Measurements from ENCODE around the gene ZNF513.

DNA sequence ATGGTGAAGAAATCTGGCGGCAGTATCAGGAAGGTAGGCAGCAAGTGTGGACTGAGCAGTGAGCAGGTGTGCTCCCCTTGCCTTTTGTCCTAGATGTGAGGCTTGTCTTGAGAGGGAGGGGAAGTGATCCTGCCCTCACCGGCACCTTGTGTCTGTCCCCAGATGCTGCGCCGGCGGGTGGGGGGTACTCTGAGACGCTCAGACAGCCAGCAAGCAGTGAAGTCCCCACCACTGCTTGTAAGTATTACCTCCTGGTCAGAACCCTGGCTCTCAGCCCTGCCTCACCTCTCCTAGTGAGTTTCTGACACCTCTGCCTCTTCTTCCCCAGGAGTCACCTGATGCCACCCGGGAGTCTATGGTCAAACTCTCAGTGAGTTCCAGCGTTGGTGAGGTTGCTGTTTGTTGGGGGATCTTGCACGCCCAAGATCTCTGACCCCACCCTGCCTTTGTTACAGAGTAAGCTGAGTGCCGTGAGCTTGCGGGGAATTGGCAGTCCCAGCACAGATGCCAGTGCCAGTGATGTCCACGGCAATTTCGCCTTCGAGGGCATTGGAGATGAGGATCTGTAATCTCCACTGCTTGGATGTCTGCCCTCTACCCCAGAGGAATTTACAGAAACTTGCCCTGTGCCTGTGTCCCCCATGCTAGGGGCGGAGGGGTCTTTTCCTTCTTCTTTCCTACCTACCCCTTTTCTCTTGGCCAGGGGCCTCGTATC is 4.2 kb downstream of the ZNF513 start:
- TF ChIP-seq POLR2A (IDR thresholded peaks at IDR 0.05) (no peak), POLR2AphosphoS5 (IDR thresholded peaks at IDR 0.05) (no peak)
- TF ChIP-seq, protein P1, sequence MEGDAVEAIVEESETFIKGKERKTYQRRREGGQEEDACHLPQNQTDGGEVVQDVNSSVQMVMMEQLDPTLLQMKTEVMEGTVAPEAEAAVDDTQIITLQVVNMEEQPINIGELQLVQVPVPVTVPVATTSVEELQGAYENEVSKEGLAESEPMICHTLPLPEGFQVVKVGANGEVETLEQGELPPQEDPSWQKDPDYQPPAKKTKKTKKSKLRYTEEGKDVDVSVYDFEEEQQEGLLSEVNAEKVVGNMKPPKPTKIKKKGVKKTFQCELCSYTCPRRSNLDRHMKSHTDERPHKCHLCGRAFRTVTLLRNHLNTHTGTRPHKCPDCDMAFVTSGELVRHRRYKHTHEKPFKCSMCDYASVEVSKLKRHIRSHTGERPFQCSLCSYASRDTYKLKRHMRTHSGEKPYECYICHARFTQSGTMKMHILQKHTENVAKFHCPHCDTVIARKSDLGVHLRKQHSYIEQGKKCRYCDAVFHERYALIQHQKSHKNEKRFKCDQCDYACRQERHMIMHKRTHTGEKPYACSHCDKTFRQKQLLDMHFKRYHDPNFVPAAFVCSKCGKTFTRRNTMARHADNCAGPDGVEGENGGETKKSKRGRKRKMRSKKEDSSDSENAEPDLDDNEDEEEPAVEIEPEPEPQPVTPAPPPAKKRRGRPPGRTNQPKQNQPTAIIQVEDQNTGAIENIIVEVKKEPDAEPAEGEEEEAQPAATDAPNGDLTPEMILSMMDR (IDR thresholded peaks at IDR 0.05), result no peak
